IMR-90 (cell line): ENCODE results near the gene LAMTOR4. TPM values are rescaled to one million over a fixed set of nuclear protein-coding genes. Genes with fewer than 3 reads are reported as not detected.
A peak's percentile ranks its signal among the peaks of the same experiment; 100 is the strongest.

ENCODE experiments used
- ATAC-seq: fragments of 200-7000 bp; cut with Tn5 transposase; 2 replicates; pipeline ENCODE4 v1.9.1; 2020; ENCODE audit warnings: low read depth, mild to moderate bottlenecking, moderate library complexity
- BruUV-seq: library from RNA; stranded (reverse); fragments of 400-500 nt; replicated peaks from 2 replicates; lab custom pipeline; 2021; lab: Mats Ljungman, UMichigan
- CTCF ChIA-PET: fragments of 300-600 bp; formaldehyde crosslinking; extraction: SDS; loops from one replicate; lab custom pipeline; 2021; ENCODE audit warnings: antibody characterized with exemption; lab: Yijun Ruan, JAX
- POLR2A ChIA-PET: fragments of 300-600 bp; sonication (Branson Sonifier 250); formaldehyde crosslinking; loops from one replicate; lab custom pipeline; 2022; ENCODE audit warnings: antibody characterized with exemption; ENCODE audit not compliant: unreplicated experiment; lab: Charles Lee
- DNase-seq: peaks from one replicate; pipeline ENCODE4 v3.0.0; 2013
- H2AFZ ChIP-seq: replicated peaks from 2 replicates; pipeline ENCODE3; 2013; ENCODE audit warnings: low read length, mild to moderate bottlenecking; ENCODE audit not compliant: poor library complexity
- H2AK5ac ChIP-seq: 2 replicates; pipeline ENCODE4 v1.6.1; 2013; ENCODE audit warnings: low read depth, low read length, inconsistent platforms
- H2AK9ac ChIP-seq: replicated peaks from 2 replicates; pipeline ENCODE3; 2013; ENCODE audit warnings: mild to moderate bottlenecking, low read depth, low read length, moderate library complexity; ENCODE audit not compliant: poor library complexity
- H2BK120ac ChIP-seq: 2 replicates; pipeline ENCODE4 v1.6.1; 2013; ENCODE audit warnings: low read depth, low read length, inconsistent platforms
- H2BK15ac ChIP-seq: 3 replicates; pipeline ENCODE4 v1.6.1; 2013; ENCODE audit warnings: low read depth, low read length, inconsistent platforms
- H2BK20ac ChIP-seq: 2 replicates; pipeline ENCODE4 v1.6.1; 2013; ENCODE audit warnings: low read depth, mild to moderate bottlenecking, inconsistent platforms, low read length, moderate library complexity
- H2BK5ac ChIP-seq: 2 replicates; pipeline ENCODE4 v1.6.1; 2013; ENCODE audit warnings: mild to moderate bottlenecking, low read depth, low read length, inconsistent platforms; ENCODE audit not compliant: poor library complexity, severe bottlenecking
- H3K14ac ChIP-seq: replicated peaks from 2 replicates; pipeline ENCODE4 v1.6.1; 2013; ENCODE audit warnings: low read depth, low read length, inconsistent platforms
- H3K18ac ChIP-seq: 2 replicates; pipeline ENCODE4 v1.6.1; 2013; ENCODE audit warnings: low read depth, low read length, control low read depth
- H3K23ac ChIP-seq: 2 replicates; pipeline ENCODE4 v1.6.1; 2013; ENCODE audit warnings: low read depth, low read length, inconsistent platforms
- H3K27ac ChIP-seq: 2 replicates; pipeline ENCODE4 v1.5.1; 2013; ENCODE audit warnings: mild to moderate bottlenecking, control low read depth, low read length; ENCODE audit not compliant: insufficient read depth
- H3K27me3 ChIP-seq: 2 replicates; pipeline ENCODE4 v1.6.1; 2013; ENCODE audit warnings: low read length; ENCODE audit not compliant: control insufficient read depth, insufficient read depth
- H3K36me3 ChIP-seq: 2 replicates; pipeline ENCODE4 v1.6.1; 2013; ENCODE audit warnings: low read length, mixed read lengths; ENCODE audit not compliant: control insufficient read depth, insufficient read depth
- H3K4ac ChIP-seq: 2 replicates; pipeline ENCODE4 v1.6.1; 2013; ENCODE audit warnings: low read depth, low read length, inconsistent platforms
- H3K4me1 ChIP-seq: 2 replicates; pipeline ENCODE4 v1.6.1; 2013; ENCODE audit warnings: low read length, mixed read lengths; ENCODE audit not compliant: control insufficient read depth, insufficient read depth
- H3K4me2 ChIP-seq: 2 replicates; pipeline ENCODE4 v1.6.1; 2013; ENCODE audit warnings: low read depth, mild to moderate bottlenecking, control low read depth, low read length, moderate library complexity
- H3K4me3 ChIP-seq: 2 replicates; pipeline ENCODE4 v1.5.1; 2013; ENCODE audit warnings: low read depth, mild to moderate bottlenecking, control low read depth, low read length, moderate library complexity; ENCODE audit not compliant: insufficient read depth
- H3K56ac ChIP-seq: 2 replicates; pipeline ENCODE4 v1.6.1; 2013; ENCODE audit warnings: low read length, inconsistent platforms; ENCODE audit not compliant: insufficient read depth; ENCODE audit errors: extremely low read depth
- H3K79me1 ChIP-seq, 2 experiments: 2 replicates each; pipeline ENCODE4 v1.6.1; 2013; ENCODE audit warnings: low read length in 2 of 2, inconsistent platforms in 1 of 2, low read depth in 1 of 2
- H3K9ac ChIP-seq: 2 replicates; pipeline ENCODE4 v1.6.1; 2013; ENCODE audit warnings: low read depth, low read length, control low read depth
- H3K9me1 ChIP-seq: 2 replicates; pipeline ENCODE4 v1.6.1; 2013; ENCODE audit warnings: low read length, inconsistent platforms; ENCODE audit not compliant: insufficient read depth
- H3K9me3 ChIP-seq: 2 replicates; pipeline ENCODE4 v1.6.1; 2013; ENCODE audit warnings: low read length; ENCODE audit not compliant: control insufficient read depth, insufficient read depth
- H4K20me1 ChIP-seq: 2 replicates; pipeline ENCODE4 v1.6.1; 2013; ENCODE audit warnings: low read length, inconsistent platforms; ENCODE audit not compliant: insufficient read depth
- H4K5ac ChIP-seq: 2 replicates; pipeline ENCODE4 v1.6.1; 2013; ENCODE audit warnings: mild to moderate bottlenecking, low read depth, low read length, control low read depth
- H4K8ac ChIP-seq, 2 experiments: 2 replicates each; pipeline ENCODE4 v1.6.1; 2013; ENCODE audit warnings: low read depth in 2 of 2, low read length in 2 of 2, control low read depth in 1 of 2, inconsistent platforms in 1 of 2
- H4K91ac ChIP-seq: 2 replicates; pipeline ENCODE4 v1.6.1; 2013; ENCODE audit warnings: low read depth, low read length, inconsistent platforms; ENCODE audit not compliant: insufficient read depth
- BHLHE40 ChIP-seq: fragments of 150-350 bp; IDR thresholded peaks from 2 replicates; pipeline ENCODE4 v1.6.1; 2016; ENCODE audit warnings: mild to moderate bottlenecking, low read depth, low read length
- CEBPB ChIP-seq: IDR thresholded peaks from 2 replicates; pipeline ENCODE4 v1.6.1; 2012; ENCODE audit warnings: low read depth, low read length, improper control_type of control experiment
- CHD1 ChIP-seq: IDR thresholded peaks from 2 replicates; pipeline ENCODE4 v1.6.1; 2012; ENCODE audit warnings: low read depth, low read length, improper control_type of control experiment
- CTCF ChIP-seq: conservative IDR thresholded peaks from 2 replicates; pipeline ENCODE4 v1.5.1; 2012; ENCODE audit warnings: mild to moderate bottlenecking, low read depth, low read length, improper control_type of control experiment
- ELK1 ChIP-seq: fragments of 150-350 bp; IDR thresholded peaks from 2 replicates; pipeline ENCODE4 v1.6.1; 2016; ENCODE audit warnings: low read depth, mild to moderate bottlenecking, low read length, moderate library complexity, borderline replicate concordance
- FOS ChIP-seq: fragments of 150-350 bp; IDR thresholded peaks from 2 replicates; pipeline ENCODE4 v1.6.1; 2016; ENCODE audit warnings: low read depth, low read length
- MAFK ChIP-seq: IDR thresholded peaks from 2 replicates; pipeline ENCODE4 v1.6.1; 2012; ENCODE audit warnings: low read depth, low read length, improper control_type of control experiment
- MAZ ChIP-seq: IDR thresholded peaks from 2 replicates; pipeline ENCODE4 v1.6.1; 2012; ENCODE audit warnings: low read depth, mild to moderate bottlenecking, low read length, improper control_type of control experiment, moderate library complexity, borderline replicate concordance
- MXI1 ChIP-seq: IDR thresholded peaks from 2 replicates; pipeline ENCODE4 v1.6.1; 2012; ENCODE audit warnings: low read depth, mild to moderate bottlenecking, low read length, moderate library complexity, borderline replicate concordance
- NFE2L2 ChIP-seq: fragments of 150-350 bp; IDR thresholded peaks from 2 replicates; pipeline ENCODE4 v1.6.1; 2016; ENCODE audit warnings: low read depth, mild to moderate bottlenecking, low read length
- POLR2A ChIP-seq: IDR thresholded peaks from 2 replicates; pipeline ENCODE4 v1.6.1; 2012; ENCODE audit warnings: mild to moderate bottlenecking, low read depth, low read length
- RAD21 ChIP-seq: IDR thresholded peaks from 2 replicates; pipeline ENCODE4 v1.6.1; 2012; ENCODE audit warnings: low read length, improper control_type of control experiment
- RCOR1 ChIP-seq: IDR thresholded peaks from 2 replicates; pipeline ENCODE4 v1.6.1; 2012; ENCODE audit warnings: mild to moderate bottlenecking, low read length, improper control_type of control experiment; ENCODE audit not compliant: insufficient replicate concordance
- RFX5 ChIP-seq: IDR thresholded peaks from 2 replicates; pipeline ENCODE4 v1.8.0; 2012; ENCODE audit warnings: low read depth, mild to moderate bottlenecking, low read length, moderate library complexity
- SMC3 ChIP-seq: fragments of 150-350 bp; IDR thresholded peaks from 2 replicates; pipeline ENCODE4 v1.6.1; 2016; ENCODE audit warnings: low read depth, mild to moderate bottlenecking, antibody characterized with exemption, low read length, moderate library complexity
- USF2 ChIP-seq: fragments of 150-350 bp; IDR thresholded peaks from 2 replicates; pipeline ENCODE4 v1.6.1; 2017; ENCODE audit warnings: mild to moderate bottlenecking, antibody characterized with exemption, low read length, low read depth
- WGBS, 2 experiments: methylation state at CpG; one replicate each; pipeline versions ENCODE4 v1.1.5 to v1.1.7; 2013; ENCODE audit warnings: missing lambda C conversion rate in 2 of 2; ENCODE audit not compliant: insufficient read length in 1 of 2; ENCODE audit errors: extremely low coverage in 2 of 2; 5-methylcytosine and 5-hydroxymethylcytosine counted together
- dilution Hi-C: fragments of 300-500 bp; cut with HindIII; formaldehyde crosslinking; loops from one replicate; pipeline ENCODE4 v1.14.3; 2018; ENCODE audit warnings: low sequenced_read_pairs; ENCODE audit not compliant: unreplicated experiment
- in situ Hi-C: fragments of 300-500 bp; cut with MboI; formaldehyde crosslinking; loops from 3 replicates; pipeline ENCODE4 v1.14.3; 2019; ENCODE audit warnings: low sequenced_read_pairs, inconsistent platforms, mixed read lengths
- intact Hi-C: fragments of 100-400 bp; cut with micrococcal nuclease; formaldehyde crosslinking; loops from 2 replicates; pipeline ENCODE4 v1.10.0; 2022
- polyA plus RNA-seq, 3 experiments: library from polyadenylated mRNA; depleted of rRNA; stranded (reverse); fragments of >200 nt; gene quantifications; 2 replicates each; pipeline ENCODE4 v1.2.3, GENCODE V29; 2012; ENCODE audit warnings: low replicate concordance in 1 of 3
- total RNA-seq: library from RNA; depleted of rRNA; stranded (reverse); fragments of >200 nt; gene quantifications from 2 replicates; pipeline ENCODE4 v1.2.3, GENCODE V29; 2012

LAMTOR4 gene
- total and polyA plus RNA-seq, 2 of the 4 experiments (the other 2 are of a cell fraction), result 134 to 268 TPM

- Histone ChIP-seq H4K20me1 (no peaks in the 10 kb centered on the region), H3K23ac (no peak overlapping the region), H3K18ac (no peak overlapping the region), H4K8ac (no peak overlapping the region), H2BK120ac (no peak overlapping the region), H2AK9ac (no peak overlapping the region), H3K4ac (no peak overlapping the region), H2BK5ac (no peak overlapping the region), H3K9ac (no peak overlapping the region), H3K56ac (no peak overlapping the region), H3K36me3 (no peaks in the 10 kb centered on the region), H2BK15ac (no peak overlapping the region), H2AFZ (peak overlapping the region; percentile 33), H3K9me1 (no peaks in the 10 kb centered on the region), H3K9me3 (no peaks in the 10 kb centered on the region), H3K4me2 (no peak overlapping the region), H3K27me3 (no peaks in the 10 kb centered on the region), H3K4me1 (no peaks in the 10 kb centered on the region), H3K27ac (no peak overlapping the region), H4K91ac (no peak overlapping the region), H3K79me1 (no peaks in the 10 kb centered on the region), H2BK20ac (no peak overlapping the region), H2AK5ac (no peak overlapping the region), H4K5ac (no peak overlapping the region), H3K14ac (no peak overlapping the region), H3K4me3 (no peak overlapping the region)
- WGBS, 2 experiments, result no CpG with 5 or more reads among the region's 3 CpGs
- in situ Hi-C loops (no loop called here), intact Hi-C loops (no loop called here), dilution Hi-C loops (no loop called here)
- TF ChIP-seq USF2, result no peak
- no peak for TF ChIP-seq POLR2A
- no peak for TF ChIP-seq MAFK
- TF ChIP-seq ELK1, result no peak
- TF ChIP-seq MXI1, result no peak
- TF ChIP-seq CTCF, result no peak
- TF ChIP-seq CHD1, result no peak
- no peak for TF ChIP-seq BHLHE40
- TF ChIP-seq RFX5, result no peak
- TF ChIP-seq MAZ, result no peak
- no peak for TF ChIP-seq RAD21
- no peak for TF ChIP-seq FOS
- no peak for TF ChIP-seq CEBPB
- TF ChIP-seq RCOR1, result no peak
- no peak for TF ChIP-seq SMC3
- no peak for TF ChIP-seq NFE2L2
- DNase-seq (no peak), ATAC-seq (no peak)
- CTCF ChIA-PET, result interaction anchor here (0.9 kb wide), 1 partner anchor 10 kb away, joined by 3 read pairs; no protein-coding TSS in a partner anchor
- POLR2A ChIA-PET, result no interaction called here
- BruUV-seq, result no TSS peak
These were observed 7.2 kb upstream of the LAMTOR4 start for GRCh38 chr7:100141555-100141949.
